GM19043 (cell line): ENCODE results near the gene DAZAP1.

Source experiments
- ATAC-seq: cut with Tn5 transposase; IDR thresholded peaks from one replicate; pipeline ENCODE4 v1.9.1; 2021; ENCODE audit warnings: low read depth; ENCODE audit not compliant: unreplicated experiment

The DAZAP1 gene

DNA sequence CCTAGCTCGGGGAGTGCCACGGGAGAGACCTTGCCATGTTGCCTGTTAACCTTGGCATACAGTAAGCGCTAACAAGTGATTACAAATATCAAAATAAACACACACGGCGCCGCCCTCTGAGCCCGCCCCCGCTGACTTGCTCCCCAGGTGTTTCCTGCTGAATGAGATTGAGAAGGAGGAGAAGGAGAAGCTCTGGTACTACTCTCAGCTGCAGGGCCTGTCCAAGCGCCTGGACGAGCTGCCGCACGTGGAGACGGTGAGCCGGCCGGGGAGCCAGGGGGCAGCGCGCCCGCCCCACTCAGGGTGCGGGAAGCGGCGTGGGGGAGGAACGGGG, 47.6 kb downstream of the DAZAP1 start:
- ATAC-seq = no peak

DNA sequence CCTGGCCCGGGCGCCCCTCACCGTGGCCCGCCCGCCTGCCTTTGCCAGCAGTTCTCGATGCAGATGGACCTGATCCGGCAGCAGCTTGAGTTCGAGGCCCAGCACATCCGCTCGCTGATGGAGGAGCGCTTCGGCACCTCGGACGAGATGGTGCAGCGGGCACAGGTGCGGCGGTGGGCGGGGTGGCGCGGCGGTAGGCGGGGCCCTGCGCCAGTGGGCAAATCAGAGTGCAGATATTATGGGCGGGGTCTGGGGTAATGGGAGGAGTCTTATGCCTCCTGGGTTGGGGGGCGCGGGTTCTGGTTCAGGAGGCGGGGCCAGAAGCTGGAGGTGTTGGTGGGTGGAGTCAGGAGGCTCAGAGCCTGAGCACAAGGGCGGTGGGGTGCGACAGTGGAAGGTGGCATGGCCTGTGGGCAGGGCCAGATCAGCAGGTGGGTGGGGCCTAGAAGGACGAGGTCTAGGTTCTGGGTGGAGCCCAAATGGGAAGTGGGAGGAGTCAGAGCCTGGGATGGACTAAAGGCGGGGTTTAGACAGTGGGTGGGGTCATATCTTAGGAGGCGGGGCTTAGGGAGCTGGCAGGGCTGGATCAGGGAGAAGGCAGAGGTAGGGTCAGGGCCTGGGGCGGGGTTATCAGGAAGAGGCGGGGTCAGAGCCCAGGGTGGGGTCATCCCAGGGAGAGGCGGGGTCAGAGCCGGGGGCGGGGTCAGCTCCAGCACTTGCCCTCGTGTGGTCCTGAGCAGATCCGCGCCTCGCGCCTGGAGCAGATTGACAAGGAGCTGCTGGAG, 48.1 kb downstream of the DAZAP1 start:
- no peak for ATAC-seq

DNA sequence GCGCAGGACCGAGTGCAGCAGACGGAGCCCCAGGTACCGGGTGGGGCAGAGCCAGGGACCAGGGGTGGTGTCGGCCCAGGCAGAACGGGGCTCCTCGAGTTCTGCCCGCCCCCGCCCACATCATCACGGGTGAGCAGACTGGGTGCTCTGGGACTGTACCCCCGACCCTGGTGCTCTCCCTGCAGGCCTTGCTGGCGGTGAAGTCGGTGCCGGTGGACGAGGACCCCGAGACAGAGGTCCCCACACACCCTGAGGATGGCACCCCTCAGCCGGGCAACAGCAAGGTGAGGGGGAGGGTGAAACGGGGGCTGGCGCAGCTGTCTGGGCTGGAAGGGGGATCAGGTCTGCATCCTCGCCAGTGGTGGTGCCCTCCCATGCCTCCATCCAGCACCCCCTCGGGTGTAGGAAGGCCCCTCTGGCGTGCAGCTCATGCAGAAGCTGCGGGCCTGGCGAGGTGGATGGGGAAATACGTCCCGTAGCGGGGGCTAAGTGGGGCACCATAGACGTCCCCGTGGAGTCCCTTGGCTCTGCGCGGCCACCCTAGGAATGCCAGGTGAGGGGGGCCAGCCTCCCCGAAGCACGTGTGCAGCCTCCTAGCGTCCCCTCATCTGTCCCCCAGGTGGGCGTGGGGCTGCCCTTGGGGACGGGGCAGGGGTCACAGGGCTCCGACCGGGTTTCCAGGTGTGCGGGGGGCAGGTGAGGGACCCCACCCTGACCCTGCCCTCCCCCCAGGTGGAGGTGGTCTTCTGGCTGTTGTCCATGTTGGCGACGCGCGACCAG, 48.9 kb downstream of the DAZAP1 start:
- ATAC-seq = no peak

DNA sequence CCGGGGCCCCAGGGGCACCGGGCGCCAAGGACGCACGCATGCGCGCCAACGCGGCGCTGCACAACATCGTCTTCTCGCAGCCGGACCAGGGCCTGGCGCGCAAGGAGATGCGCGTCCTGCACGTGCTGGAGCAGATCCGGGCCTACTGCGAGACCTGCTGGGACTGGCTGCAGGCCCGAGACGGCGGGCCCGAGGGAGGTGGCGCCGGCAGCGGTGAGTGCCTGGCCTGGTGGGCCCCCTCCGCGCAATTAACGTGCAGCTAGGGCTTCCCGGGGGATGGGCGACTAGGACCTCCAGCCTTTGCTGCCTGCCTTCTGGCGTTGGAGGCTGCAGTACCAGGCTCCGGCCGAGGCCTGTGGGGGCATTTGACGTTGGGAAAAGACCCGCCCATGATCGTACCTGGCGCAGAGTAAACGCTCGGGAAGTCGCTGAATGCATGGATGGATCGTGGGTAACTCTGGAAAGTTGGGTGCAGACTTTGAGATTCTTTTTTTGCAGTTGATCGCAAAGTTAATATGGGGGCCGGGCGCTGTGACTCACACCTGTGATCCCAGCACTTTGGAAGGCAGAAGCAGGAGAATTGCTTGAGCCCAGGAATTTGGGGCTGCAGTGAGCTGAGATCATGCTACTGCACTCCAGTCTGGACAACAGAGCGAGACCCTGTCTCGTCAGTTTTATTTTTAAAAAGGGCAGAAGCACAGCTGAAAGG, 49.8 kb downstream of the DAZAP1 start:
- ATAC-seq = no peak

DNA sequence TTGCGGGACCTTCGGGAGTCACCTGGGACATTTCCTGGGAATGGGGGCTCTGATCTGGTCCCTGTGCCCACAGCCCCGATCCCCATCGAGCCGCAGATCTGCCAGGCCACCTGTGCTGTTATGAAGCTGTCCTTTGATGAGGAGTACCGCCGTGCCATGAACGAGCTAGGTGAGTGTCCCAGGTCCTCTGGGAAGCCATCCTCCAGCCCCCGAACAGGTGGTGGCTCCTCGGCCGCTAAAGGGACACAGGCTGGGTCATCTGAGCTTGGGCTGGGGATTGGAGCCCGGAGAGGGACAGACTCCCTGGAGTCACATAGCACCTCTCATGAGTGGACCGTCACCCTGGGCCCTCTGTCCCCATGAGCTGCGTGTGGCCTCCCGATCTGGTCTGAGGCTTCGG, 50.5 kb downstream of the DAZAP1 start:
- ATAC-seq = no peak

DNA sequence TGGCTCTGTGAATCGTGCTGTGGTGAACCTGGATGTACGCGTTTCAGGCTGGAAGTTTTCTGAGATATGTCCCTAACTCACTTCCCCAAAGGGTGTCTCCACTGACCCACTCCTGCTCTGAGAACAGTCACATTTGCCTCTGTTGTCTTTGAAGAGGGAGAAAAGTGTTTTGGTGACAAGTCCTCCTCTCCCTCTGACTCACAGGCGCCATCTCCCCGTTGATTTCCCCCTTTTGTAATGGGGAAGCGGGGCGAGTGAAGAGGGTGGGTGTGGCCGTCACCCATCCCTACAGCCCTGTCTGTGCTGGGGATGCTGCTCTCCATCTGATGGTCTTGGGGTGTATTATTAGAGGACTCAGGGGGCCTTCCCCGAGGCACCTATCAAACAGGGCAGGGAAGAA, 52.1 kb downstream of the DAZAP1 start:
- ATAC-seq = no peak

DNA sequence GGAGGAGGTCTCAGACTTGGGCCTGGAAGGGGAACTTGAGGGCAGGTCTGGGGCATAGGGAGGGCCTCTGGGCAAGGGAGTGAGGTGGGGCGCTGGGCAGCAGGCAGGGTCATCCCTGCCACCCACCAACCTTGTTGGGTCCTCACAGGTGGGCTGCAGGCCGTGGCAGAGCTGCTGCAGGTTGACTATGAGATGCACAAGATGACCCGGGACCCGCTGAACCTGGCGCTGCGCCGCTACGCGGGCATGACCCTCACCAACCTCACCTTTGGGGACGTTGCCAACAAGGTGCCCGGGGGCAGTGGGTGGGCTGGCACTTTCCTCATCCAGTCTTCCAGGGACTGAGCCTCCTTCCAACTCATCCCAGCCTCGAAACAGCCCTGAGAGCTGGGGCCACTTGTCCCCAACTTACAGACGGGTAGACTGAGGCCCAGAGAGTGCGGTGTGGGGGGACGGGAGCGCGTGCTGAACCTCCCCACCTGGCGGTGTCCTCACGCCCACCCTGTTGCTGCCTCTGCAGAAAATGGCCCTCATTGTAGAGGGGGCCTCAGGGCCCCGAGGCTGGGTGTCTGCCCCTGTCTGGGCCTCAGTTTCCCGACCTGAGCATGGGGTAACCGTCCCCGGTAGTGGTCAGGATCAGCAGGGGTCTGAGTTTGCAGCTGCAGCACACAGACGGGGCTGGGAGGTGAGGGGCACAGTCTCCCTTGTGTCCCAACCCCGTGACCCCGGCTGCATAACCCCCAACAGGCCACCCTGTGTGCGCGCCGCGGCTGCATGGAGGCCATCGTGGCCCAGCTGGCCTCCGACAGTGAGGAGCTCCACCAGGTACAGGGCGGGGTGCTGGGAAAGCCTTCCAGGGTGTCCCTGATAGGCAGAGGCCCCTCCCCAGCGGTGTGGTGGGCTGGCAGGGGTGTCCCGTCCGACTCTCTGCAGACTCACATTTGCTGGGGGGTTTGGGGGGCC, 52.9 kb downstream of the DAZAP1 start:
- no peak for ATAC-seq

DNA sequence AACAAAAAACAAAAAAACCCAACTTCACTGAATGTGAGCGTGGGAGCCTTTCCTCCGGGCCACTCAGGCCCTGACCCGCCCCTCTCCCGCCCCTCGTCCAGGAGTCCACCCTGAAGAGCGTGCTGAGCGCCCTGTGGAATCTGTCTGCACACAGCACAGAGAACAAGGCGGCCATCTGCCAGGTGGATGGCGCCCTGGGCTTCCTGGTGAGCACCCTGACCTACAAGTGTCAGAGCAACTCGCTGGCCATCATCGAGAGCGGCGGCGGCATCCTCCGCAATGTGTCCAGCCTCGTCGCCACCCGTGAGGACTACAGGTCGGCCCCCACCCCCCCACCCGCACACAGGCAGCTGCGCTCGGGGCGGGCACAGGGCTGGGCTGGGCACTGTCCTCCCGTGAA, 54.5 kb downstream of the DAZAP1 start:
- no peak for ATAC-seq

DNA sequence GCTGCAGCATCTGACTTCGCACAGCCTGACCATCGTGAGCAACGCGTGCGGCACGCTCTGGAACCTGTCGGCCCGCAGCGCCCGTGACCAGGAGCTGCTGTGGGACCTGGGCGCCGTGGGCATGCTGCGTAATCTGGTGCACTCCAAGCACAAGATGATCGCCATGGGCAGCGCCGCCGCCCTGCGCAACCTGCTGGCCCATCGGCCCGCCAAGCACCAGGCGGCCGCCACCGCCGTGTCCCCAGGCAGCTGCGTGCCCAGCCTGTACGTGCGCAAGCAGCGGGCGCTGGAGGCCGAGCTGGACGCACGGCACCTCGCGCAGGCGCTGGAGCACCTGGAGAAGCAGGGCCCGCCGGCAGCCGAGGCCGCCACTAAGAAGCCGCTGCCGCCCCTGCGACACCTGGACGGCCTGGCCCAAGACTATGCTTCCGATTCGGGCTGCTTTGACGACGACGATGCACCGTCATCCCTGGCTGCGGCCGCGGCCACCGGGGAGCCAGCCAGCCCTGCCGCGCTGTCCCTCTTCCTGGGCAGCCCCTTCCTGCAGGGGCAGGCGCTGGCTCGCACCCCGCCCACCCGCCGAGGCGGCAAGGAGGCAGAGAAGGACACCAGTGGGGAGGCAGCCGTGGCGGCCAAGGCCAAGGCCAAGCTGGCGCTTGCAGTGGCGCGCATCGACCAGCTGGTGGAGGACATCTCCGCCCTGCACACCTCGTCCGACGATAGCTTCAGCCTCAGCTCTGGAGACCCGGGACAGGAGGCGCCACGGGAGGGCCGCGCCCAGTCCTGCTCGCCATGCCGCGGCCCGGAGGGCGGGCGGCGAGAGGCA, 58.0 kb downstream of the DAZAP1 start:
- no peak for ATAC-seq

DNA sequence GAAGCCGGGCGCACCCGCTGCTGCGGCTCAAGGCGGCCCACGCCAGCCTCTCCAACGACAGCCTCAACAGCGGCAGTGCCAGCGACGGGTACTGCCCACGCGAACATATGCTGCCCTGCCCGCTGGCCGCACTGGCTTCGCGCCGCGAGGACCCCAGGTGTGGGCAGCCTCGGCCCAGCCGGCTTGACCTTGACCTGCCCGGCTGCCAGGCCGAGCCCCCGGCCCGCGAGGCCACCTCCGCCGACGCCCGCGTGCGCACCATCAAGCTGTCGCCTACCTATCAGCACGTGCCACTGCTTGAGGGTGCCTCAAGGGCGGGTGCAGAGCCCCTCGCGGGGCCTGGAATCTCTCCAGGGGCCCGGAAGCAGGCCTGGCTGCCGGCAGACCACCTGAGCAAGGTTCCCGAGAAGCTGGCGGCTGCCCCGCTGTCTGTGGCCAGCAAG, 58.7 kb downstream of the DAZAP1 start:
- ATAC-seq = no peak

DNA sequence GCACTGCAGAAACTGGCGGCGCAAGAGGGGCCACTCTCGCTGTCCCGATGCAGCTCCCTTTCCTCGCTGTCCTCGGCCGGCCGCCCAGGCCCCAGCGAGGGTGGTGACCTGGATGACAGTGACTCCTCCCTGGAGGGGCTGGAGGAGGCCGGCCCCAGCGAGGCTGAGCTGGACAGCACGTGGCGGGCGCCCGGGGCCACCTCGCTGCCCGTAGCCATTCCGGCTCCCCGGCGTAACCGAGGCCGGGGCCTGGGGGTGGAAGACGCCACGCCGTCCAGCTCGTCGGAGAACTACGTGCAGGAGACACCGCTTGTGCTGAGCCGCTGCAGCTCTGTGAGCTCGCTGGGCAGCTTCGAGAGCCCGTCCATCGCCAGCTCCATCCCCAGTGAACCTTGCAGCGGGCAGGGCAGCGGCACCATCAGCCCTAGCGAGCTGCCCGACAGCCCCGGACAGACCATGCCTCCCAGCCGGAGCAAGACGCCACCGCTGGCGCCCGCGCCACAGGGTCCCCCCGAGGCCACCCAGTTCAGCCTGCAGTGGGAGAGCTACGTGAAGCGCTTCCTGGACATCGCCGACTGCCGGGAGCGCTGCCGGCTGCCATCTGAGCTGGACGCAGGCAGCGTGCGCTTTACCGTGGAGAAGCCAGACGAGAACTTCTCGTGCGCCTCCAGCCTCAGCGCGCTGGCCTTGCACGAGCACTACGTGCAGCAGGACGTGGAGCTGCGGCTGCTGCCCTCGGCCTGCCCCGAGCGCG, 59.3 kb downstream of the DAZAP1 start:
- ATAC-seq = no peak

DNA sequence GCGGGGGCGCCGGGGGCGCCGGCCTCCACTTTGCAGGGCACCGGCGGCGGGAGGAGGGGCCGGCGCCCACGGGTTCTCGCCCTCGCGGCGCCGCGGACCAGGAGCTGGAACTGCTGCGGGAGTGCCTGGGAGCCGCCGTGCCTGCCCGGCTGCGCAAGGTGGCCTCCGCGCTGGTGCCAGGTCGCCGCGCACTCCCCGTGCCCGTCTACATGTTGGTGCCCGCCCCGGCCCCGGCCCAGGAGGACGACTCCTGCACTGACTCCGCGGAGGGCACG, 59.8 kb downstream of the DAZAP1 start:
- no peak for ATAC-seq

DNA sequence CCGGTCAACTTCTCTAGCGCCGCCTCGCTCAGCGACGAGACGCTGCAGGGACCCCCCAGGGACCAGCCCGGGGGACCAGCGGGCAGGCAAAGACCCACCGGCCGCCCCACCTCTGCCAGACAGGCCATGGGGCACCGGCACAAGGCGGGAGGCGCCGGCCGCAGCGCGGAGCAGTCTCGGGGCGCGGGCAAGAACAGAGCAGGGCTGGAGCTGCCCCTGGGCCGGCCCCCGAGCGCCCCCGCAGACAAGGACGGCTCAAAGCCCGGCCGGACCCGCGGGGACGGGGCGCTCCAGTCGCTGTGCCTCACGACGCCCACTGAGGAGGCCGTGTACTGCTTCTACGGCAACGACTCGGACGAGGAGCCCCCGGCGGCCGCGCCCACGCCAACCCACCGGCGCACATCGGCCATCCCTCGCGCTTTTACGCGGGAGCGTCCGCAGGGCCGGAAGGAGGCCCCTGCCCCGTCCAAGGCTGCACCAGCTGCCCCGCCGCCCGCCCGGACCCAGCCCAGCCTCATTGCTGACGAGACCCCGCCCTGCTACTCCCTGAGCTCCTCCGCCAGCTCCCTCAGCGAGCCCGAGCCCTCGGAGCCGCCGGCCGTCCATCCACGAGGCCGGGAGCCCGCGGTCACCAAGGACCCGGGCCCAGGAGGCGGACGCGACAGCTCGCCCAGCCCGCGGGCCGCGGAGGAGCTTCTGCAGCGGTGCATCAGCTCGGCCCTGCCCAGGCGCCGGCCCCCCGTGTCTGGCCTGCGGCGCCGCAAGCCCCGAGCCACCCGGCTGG, 60.3 kb downstream of the DAZAP1 start:
- no peak for ATAC-seq

DNA sequence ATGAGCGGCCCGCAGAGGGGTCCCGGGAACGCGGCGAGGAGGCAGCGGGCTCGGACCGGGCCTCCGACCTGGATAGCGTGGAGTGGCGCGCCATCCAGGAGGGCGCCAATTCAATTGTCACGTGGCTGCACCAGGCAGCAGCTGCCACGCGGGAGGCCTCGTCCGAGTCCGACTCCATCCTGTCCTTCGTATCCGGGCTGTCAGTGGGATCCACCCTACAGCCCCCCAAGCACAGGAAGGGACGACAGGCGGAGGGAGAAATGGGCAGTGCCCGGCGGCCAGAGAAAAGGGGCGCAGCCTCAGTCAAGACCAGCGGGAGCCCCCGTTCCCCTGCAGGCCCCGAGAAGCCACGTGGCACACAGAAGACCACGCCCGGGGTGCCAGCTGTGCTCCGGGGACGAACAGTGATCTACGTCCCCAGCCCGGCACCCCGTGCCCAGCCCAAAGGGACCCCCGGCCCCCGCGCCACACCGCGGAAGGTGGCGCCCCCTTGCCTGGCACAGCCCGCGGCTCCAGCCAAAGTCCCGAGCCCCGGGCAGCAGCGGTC, 61.0 kb downstream of the DAZAP1 start:
- no peak for ATAC-seq

DNA sequence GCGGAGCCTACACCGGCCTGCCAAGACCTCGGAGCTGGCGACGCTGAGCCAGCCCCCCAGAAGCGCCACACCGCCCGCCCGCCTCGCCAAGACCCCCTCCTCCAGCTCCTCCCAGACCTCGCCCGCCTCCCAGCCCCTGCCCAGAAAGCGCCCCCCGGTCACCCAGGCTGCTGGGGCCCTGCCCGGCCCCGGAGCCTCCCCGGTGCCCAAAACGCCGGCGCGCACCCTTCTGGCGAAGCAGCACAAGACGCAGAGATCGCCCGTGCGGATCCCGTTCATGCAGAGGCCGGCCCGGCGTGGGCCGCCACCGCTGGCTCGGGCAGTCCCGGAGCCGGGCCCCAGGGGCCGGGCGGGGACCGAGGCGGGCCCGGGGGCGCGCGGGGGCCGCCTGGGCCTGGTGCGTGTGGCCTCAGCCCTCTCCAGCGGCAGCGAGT, 61.5 kb downstream of the DAZAP1 start:
- ATAC-seq = no peak

DNA sequence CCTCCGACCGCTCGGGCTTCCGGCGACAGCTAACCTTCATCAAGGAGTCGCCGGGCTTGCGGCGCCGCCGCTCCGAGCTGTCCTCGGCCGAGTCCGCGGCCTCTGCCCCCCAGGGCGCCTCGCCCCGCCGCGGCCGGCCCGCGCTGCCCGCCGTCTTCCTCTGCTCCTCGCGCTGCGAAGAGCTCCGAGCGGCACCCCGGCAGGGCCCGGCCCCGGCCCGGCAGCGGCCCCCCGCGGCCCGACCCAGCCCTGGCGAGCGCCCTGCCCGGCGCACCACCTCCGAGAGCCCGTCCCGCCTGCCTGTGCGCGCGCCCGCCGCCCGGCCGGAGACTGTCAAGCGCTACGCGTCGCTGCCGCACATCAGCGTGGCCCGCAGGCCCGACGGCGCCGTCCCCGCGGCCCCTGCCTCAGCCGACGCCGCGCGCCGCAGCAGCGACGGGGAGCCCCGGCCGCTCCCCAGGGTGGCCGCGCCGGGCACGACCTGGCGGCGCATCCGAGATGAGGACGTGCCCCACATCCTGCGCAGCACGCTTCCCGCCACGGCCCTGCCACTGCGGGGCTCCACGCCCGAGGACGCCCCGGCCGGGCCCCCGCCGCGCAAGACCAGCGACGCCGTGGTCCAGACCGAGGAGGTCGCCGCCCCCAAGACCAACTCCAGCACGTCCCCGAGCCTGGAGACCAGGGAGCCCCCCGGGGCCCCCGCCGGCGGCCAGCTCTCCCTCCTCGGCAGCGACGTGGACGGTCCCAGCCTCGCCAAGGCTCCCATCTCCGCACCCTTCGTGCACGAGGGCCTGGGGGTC, 62.1 kb downstream of the DAZAP1 start:
- no peak for ATAC-seq

DNA sequence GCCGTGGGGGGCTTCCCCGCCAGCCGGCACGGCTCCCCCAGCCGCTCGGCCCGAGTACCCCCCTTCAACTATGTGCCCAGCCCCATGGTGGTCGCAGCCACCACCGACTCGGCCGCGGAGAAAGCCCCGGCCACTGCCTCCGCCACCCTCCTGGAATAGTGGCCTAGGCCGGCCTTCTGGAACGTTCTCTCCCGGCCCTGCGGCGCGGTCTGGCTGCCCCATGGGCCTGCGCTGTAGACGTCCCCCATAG, 62.6 kb downstream of the DAZAP1 start:
- no peak for ATAC-seq
